ENCODE results near the gene SFXN5.

The SFXN5 gene

GRCh38 chr2:72893594-72894319 is 177.8 kb downstream of the SFXN5 start:
- no peak overlapping the region for H3K27ac ChIP-seq (ENCODE audit: low read depth, low read length)
- H3K27me3 ChIP-seq (ENCODE audit: control insufficient read depth, insufficient read depth, low read length) = no peaks in the 10 kb centered on the region
- H3K4me3 ChIP-seq (ENCODE audit: low read length) = no peak overlapping the region
- H3K9ac ChIP-seq (ENCODE audit: low read length) = no peak overlapping the region
- no peaks in the 10 kb centered on the region for H3K4me1 ChIP-seq (ENCODE audit: control insufficient read depth, insufficient read depth, low read length)
- peaks cover 12% of the 10 kb centered on the region for H3K36me3 ChIP-seq (ENCODE audit: control insufficient read depth, insufficient read depth, low read length)

GRCh38 chr2:72892506-72893173 is 178.9 kb downstream of the SFXN5 start:
- H3K4me3 ChIP-seq (ENCODE audit: low read length) = no peak overlapping the region

More at GRCh38 chr2:72892506-72893173, 178.9 kb downstream of the SFXN5 start:
- Histone ChIP-seq H3K4me1 (ENCODE audit: control insufficient read depth, insufficient read depth, low read length) (peaks cover 6% of the 10 kb centered on the region), H3K27me3 (ENCODE audit: control insufficient read depth, insufficient read depth, low read length) (no peaks in the 10 kb centered on the region), H3K9ac (ENCODE audit: low read length) (no peak overlapping the region), H3K36me3 (ENCODE audit: control insufficient read depth, insufficient read depth, low read length) (peaks cover 12% of the 10 kb centered on the region), H3K27ac (ENCODE audit: low read depth, low read length) (no peak overlapping the region)
